ENCODE data around the gene ZFYVE21. TPM values are rescaled to one million over a fixed set of nuclear protein-coding genes. Genes with fewer than 3 reads are reported as not detected.

Gene ZFYVE21
- total RNA-seq, 1 experiment from 2014 or later = 59.7 TPM

DNA sequence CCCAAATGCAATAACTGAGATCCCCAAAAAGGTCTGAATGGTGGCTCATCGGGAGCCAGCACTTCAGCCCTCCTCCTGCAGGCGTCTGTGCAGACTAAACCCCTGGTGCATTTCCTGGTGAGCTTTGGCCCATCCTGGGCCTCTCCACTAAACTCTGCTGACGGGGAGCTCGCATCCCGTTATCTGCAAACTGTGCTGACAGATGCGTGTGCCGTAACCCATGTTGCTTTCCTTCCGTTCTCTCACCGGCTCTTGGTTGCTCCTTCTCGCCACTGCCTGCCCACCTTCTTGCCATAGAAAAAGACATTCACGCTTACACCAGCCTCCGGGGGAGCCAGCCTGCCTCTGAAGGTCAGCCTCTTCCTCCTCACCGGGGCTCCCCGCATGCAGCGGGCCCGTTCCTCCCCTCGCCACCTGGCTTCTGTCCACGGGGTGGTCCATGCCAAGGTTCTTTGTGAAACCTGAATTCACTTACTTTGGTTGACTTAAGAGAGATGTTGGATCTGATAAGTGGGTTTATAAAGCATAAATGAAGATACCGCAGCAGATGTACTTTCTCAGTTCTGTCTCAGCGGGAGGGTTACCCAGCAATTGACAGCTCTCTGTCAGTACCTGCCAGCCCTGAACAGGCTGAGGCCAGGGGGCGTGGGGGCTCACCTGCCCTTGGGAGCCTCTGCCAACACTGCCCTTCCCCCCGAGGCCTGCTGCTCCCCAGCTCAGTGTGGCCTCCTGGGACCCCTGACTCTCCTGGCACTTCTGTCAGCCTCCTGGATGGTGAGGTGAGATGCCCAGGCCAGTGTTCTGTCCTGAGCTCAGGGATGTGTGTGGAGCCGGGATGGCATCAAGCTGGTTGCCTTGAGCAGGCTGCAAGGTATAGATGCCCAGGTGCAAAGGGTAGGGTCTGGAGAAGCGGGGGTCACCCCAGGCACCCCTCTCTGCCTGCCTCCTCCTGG, 14.2 kb downstream of the ZFYVE21 start (continued):
- TF ChIP-seq, protein P1, sequence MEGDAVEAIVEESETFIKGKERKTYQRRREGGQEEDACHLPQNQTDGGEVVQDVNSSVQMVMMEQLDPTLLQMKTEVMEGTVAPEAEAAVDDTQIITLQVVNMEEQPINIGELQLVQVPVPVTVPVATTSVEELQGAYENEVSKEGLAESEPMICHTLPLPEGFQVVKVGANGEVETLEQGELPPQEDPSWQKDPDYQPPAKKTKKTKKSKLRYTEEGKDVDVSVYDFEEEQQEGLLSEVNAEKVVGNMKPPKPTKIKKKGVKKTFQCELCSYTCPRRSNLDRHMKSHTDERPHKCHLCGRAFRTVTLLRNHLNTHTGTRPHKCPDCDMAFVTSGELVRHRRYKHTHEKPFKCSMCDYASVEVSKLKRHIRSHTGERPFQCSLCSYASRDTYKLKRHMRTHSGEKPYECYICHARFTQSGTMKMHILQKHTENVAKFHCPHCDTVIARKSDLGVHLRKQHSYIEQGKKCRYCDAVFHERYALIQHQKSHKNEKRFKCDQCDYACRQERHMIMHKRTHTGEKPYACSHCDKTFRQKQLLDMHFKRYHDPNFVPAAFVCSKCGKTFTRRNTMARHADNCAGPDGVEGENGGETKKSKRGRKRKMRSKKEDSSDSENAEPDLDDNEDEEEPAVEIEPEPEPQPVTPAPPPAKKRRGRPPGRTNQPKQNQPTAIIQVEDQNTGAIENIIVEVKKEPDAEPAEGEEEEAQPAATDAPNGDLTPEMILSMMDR (IDR thresholded peaks at IDR 0.05) = no peak
- TF ChIP-seq, protein P2, sequence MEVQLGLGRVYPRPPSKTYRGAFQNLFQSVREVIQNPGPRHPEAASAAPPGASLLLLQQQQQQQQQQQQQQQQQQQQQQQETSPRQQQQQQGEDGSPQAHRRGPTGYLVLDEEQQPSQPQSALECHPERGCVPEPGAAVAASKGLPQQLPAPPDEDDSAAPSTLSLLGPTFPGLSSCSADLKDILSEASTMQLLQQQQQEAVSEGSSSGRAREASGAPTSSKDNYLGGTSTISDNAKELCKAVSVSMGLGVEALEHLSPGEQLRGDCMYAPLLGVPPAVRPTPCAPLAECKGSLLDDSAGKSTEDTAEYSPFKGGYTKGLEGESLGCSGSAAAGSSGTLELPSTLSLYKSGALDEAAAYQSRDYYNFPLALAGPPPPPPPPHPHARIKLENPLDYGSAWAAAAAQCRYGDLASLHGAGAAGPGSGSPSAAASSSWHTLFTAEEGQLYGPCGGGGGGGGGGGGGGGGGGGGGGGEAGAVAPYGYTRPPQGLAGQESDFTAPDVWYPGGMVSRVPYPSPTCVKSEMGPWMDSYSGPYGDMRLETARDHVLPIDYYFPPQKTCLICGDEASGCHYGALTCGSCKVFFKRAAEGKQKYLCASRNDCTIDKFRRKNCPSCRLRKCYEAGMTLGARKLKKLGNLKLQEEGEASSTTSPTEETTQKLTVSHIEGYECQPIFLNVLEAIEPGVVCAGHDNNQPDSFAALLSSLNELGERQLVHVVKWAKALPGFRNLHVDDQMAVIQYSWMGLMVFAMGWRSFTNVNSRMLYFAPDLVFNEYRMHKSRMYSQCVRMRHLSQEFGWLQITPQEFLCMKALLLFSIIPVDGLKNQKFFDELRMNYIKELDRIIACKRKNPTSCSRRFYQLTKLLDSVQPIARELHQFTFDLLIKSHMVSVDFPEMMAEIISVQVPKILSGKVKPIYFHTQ (CRISPR knock-in tag; IDR thresholded peaks at IDR 0.05) = no peak
- TF ChIP-seq NR3C1 (CRISPR knock-in tag; conservative IDR thresholded peaks at IDR 0.05; ENCODE audit: low read depth) = no peak
- TF ChIP-seq, protein P3, sequence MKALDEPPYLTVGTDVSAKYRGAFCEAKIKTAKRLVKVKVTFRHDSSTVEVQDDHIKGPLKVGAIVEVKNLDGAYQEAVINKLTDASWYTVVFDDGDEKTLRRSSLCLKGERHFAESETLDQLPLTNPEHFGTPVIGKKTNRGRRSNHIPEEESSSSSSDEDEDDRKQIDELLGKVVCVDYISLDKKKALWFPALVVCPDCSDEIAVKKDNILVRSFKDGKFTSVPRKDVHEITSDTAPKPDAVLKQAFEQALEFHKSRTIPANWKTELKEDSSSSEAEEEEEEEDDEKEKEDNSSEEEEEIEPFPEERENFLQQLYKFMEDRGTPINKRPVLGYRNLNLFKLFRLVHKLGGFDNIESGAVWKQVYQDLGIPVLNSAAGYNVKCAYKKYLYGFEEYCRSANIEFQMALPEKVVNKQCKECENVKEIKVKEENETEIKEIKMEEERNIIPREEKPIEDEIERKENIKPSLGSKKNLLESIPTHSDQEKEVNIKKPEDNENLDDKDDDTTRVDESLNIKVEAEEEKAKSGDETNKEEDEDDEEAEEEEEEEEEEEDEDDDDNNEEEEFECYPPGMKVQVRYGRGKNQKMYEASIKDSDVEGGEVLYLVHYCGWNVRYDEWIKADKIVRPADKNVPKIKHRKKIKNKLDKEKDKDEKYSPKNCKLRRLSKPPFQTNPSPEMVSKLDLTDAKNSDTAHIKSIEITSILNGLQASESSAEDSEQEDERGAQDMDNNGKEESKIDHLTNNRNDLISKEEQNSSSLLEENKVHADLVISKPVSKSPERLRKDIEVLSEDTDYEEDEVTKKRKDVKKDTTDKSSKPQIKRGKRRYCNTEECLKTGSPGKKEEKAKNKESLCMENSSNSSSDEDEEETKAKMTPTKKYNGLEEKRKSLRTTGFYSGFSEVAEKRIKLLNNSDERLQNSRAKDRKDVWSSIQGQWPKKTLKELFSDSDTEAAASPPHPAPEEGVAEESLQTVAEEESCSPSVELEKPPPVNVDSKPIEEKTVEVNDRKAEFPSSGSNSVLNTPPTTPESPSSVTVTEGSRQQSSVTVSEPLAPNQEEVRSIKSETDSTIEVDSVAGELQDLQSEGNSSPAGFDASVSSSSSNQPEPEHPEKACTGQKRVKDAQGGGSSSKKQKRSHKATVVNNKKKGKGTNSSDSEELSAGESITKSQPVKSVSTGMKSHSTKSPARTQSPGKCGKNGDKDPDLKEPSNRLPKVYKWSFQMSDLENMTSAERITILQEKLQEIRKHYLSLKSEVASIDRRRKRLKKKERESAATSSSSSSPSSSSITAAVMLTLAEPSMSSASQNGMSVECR (CRISPR knock-in tag; IDR thresholded peaks at IDR 0.05; ENCODE audit: borderline replicate concordance) = no peak
- TF ChIP-seq GTF2I (CRISPR knock-in tag; conservative IDR thresholded peaks at IDR 0.05) = no peak
- no peak for TF ChIP-seq TEAD1 (CRISPR knock-in tag; IDR thresholded peaks at IDR 0.05)
- no peak for TF ChIP-seq ZNF138 (CRISPR knock-in tag; conservative IDR thresholded peaks at IDR 0.05)
- TF ChIP-seq, protein P4, sequence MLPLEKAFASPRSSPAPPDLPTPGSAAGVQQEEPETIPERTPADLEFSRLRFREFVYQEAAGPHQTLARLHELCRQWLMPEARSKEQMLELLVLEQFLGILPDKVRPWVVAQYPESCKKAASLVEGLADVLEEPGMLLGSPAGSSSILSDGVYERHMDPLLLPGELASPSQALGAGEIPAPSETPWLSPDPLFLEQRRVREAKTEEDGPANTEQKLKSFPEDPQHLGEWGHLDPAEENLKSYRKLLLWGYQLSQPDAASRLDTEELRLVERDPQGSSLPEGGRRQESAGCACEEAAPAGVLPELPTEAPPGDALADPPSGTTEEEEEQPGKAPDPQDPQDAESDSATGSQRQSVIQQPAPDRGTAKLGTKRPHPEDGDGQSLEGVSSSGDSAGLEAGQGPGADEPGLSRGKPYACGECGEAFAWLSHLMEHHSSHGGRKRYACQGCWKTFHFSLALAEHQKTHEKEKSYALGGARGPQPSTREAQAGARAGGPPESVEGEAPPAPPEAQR (CRISPR knock-in tag; IDR thresholded peaks at IDR 0.05) = no peak

DNA sequence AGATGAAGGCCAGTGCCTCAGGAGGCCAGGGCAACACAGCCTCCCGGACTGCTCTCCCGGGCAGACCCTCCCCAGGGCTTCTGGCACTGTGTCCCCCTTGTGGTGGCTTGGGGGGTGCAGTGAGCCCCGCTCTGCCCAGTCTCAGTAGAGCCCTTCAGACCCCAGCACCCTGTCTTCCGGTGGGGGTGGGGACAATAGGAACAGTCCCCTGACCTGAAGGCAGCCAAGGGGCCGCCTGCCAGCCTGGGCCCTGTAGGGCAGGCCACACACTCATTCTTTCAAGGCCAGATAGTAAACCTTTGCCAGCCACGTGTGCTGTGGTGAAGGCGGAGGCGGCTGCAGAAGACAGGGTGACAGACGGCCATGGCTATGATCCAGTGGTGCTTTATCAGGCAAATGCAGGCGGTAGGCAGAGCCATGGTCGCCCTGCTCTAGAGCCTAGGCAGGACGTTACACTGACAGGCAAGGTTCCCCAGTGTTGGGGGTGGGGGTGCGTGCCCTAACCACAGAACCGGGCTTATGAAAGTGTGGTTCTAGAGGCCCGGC, 15.0 kb downstream of the ZFYVE21 start:
- no peaks in the 10 kb centered on the region for H3K4me1 Mint-ChIP-seq
- ChIA-PET POLR2A (no interaction called here), CTCF (no interaction called here)
- ATAC-seq (peak; percentile 29), DNase-seq (ENCODE audit: low spot score) (no peak)
- H3K9me3 Mint-ChIP-seq = no peaks in the 10 kb centered on the region
- H3K27ac Mint-ChIP-seq = no peak overlapping the region
- H3K27me3 Mint-ChIP-seq (ENCODE audit: low read depth) = no peaks in the 10 kb centered on the region
- no peak overlapping the region for H3K4me3 Mint-ChIP-seq
- peaks cover 20% of the 10 kb centered on the region for H3K36me3 Mint-ChIP-seq
- TF ChIP-seq MXD4 (CRISPR knock-in tag; IDR thresholded peaks at IDR 0.05; ENCODE audit: borderline replicate concordance) (no peak), TEAD4 (CRISPR knock-in tag; IDR thresholded peaks at IDR 0.05) (no peak), OVOL2 (CRISPR knock-in tag; IDR thresholded peaks at IDR 0.05; ENCODE audit: borderline replicate concordance) (no peak), SOX15 (CRISPR knock-in tag; IDR thresholded peaks at IDR 0.05) (no peak), ZNF317 (CRISPR knock-in tag; IDR thresholded peaks at IDR 0.05; ENCODE audit: borderline replicate concordance, low read depth) (no peak)
- TF ChIP-seq, protein P5, sequence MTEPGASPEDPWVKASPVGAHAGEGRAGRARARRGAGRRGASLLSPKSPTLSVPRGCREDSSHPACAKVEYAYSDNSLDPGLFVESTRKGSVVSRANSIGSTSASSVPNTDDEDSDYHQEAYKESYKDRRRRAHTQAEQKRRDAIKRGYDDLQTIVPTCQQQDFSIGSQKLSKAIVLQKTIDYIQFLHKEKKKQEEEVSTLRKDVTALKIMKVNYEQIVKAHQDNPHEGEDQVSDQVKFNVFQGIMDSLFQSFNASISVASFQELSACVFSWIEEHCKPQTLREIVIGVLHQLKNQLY (CRISPR knock-in tag; IDR thresholded peaks at IDR 0.05) = no peak
- TF ChIP-seq, protein P6, sequence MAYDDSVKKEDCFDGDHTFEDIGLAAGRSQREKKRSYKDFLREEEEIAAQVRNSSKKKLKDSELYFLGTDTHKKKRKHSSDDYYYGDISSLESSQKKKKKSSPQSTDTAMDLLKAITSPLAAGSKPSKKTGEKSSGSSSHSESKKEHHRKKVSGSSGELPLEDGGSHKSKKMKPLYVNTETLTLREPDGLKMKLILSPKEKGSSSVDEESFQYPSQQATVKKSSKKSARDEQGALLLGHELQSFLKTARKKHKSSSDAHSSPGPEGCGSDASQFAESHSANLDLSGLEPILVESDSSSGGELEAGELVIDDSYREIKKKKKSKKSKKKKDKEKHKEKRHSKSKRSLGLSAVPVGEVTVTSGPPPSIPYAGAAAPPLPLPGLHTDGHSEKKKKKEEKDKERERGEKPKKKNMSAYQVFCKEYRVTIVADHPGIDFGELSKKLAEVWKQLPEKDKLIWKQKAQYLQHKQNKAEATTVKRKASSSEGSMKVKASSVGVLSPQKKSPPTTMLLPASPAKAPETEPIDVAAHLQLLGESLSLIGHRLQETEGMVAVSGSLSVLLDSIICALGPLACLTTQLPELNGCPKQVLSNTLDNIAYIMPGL (CRISPR knock-in tag; IDR thresholded peaks at IDR 0.05) = no peak
- TF ChIP-seq, protein P7, sequence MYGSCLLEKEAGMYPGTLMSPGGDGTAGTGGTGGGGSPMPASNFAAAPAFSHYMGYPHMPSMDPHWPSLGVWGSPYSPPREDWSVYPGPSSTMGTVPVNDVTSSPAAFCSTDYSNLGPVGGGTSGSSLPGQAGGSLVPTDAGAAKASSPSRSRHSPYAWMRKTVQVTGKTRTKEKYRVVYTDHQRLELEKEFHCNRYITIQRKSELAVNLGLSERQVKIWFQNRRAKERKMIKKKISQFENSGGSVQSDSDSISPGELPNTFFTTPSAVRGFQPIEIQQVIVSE (CRISPR knock-in tag; IDR thresholded peaks at IDR 0.05; ENCODE audit: borderline replicate concordance) = no peak
